Liver (tissue), 3 donors: ENCODE measurements around the gene ZKSCAN5.

Experiments
- FOXA2 ChIP-seq: IDR thresholded peaks from 2 replicates; pipeline ENCODE4 v1.6.1; 2016; ENCODE audit warnings: antibody characterized with exemption
- GABPA ChIP-seq, 2 donors: IDR thresholded peaks in 1 of 2; conservative IDR thresholded peaks in 1 of 2; 2 replicates each; pipeline ENCODE4 v1.6.1; 2016; ENCODE audit warnings: antibody characterized with exemption in 2 of 2, mild to moderate bottlenecking in 1 of 2, moderate library complexity in 1 of 2
- HNF4G ChIP-seq: IDR thresholded peaks from 2 replicates; pipeline ENCODE4 v1.6.1; 2016; ENCODE audit warnings: antibody characterized with exemption
- RAD21 ChIP-seq, 2 donors: IDR thresholded peaks; 2 replicates each; pipeline ENCODE4 v1.6.1; 2016; ENCODE audit warnings: antibody characterized with exemption in 2 of 2, mild to moderate bottlenecking in 2 of 2
- SP1 ChIP-seq: IDR thresholded peaks from 2 replicates; pipeline ENCODE4 v1.6.1; 2018; ENCODE audit warnings: antibody characterized with exemption, mild to moderate bottlenecking
- TAF1 ChIP-seq: conservative IDR thresholded peaks from 2 replicates; pipeline ENCODE4 v1.6.1; 2016; ENCODE audit warnings: antibody characterized with exemption, mild to moderate bottlenecking
- YY1 ChIP-seq: IDR thresholded peaks from 2 replicates; pipeline ENCODE4 v1.6.1; 2016; ENCODE audit warnings: antibody characterized with exemption, mild to moderate bottlenecking
- TF ChIP-seq, protein P1 (sequence below): fragments of 150-350 bp; IDR thresholded peaks from 2 replicates; pipeline ENCODE4 v1.5.1; 2017; ENCODE audit warnings: improper control_type of control experiment, low read depth, low read length; ENCODE audit not compliant: missing input control
- TF ChIP-seq, protein P2 (sequence below): IDR thresholded peaks from 2 replicates; pipeline ENCODE4 v1.6.1; 2016; ENCODE audit warnings: antibody characterized with exemption
- TF ChIP-seq, protein P3 (sequence below): IDR thresholded peaks from 2 replicates; pipeline ENCODE4 v1.6.1; 2016; ENCODE audit warnings: antibody characterized with exemption, mild to moderate bottlenecking
- TF ChIP-seq, protein P4 (sequence below): IDR thresholded peaks from 2 replicates; pipeline ENCODE4 v1.6.1; 2016; ENCODE audit warnings: antibody characterized with exemption
- donor health status: healthy.
- donor health status: healthy.

DNA sequence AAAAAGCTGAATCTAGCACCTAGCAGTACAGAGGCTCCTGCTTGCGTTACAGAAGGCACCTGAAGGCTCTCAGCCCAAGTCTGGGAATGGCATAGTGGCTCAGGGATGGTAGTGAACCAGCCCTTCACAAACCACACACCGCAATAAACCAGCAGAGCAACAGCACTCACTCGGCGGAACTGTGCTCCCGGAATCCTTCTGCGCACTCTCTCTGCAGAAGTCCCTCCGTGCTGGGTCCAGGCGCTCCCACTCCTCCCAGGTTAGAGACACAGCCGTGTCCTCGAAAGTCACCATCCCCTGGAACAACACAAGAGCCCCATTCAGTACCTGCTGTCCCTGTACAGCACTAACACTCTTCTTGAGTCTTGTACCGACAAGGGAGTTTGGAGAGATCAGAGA, 5.9 kb upstream of the ZKSCAN5 start:
- TF ChIP-seq, protein P1, sequence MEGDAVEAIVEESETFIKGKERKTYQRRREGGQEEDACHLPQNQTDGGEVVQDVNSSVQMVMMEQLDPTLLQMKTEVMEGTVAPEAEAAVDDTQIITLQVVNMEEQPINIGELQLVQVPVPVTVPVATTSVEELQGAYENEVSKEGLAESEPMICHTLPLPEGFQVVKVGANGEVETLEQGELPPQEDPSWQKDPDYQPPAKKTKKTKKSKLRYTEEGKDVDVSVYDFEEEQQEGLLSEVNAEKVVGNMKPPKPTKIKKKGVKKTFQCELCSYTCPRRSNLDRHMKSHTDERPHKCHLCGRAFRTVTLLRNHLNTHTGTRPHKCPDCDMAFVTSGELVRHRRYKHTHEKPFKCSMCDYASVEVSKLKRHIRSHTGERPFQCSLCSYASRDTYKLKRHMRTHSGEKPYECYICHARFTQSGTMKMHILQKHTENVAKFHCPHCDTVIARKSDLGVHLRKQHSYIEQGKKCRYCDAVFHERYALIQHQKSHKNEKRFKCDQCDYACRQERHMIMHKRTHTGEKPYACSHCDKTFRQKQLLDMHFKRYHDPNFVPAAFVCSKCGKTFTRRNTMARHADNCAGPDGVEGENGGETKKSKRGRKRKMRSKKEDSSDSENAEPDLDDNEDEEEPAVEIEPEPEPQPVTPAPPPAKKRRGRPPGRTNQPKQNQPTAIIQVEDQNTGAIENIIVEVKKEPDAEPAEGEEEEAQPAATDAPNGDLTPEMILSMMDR = no peak
- no peak for TF ChIP-seq TAF1
- no peak for TF ChIP-seq GABPA (IDR thresholded peaks at IDR 0.05 in 1 of 2, conservative IDR thresholded peaks at IDR 0.05 in 1 of 2)
- TF ChIP-seq, protein P2, sequence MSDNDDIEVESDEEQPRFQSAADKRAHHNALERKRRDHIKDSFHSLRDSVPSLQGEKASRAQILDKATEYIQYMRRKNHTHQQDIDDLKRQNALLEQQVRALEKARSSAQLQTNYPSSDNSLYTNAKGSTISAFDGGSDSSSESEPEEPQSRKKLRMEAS = no peak
- no peak for TF ChIP-seq YY1
- TF ChIP-seq HNF4G = no peak
- TF ChIP-seq, protein P3, sequence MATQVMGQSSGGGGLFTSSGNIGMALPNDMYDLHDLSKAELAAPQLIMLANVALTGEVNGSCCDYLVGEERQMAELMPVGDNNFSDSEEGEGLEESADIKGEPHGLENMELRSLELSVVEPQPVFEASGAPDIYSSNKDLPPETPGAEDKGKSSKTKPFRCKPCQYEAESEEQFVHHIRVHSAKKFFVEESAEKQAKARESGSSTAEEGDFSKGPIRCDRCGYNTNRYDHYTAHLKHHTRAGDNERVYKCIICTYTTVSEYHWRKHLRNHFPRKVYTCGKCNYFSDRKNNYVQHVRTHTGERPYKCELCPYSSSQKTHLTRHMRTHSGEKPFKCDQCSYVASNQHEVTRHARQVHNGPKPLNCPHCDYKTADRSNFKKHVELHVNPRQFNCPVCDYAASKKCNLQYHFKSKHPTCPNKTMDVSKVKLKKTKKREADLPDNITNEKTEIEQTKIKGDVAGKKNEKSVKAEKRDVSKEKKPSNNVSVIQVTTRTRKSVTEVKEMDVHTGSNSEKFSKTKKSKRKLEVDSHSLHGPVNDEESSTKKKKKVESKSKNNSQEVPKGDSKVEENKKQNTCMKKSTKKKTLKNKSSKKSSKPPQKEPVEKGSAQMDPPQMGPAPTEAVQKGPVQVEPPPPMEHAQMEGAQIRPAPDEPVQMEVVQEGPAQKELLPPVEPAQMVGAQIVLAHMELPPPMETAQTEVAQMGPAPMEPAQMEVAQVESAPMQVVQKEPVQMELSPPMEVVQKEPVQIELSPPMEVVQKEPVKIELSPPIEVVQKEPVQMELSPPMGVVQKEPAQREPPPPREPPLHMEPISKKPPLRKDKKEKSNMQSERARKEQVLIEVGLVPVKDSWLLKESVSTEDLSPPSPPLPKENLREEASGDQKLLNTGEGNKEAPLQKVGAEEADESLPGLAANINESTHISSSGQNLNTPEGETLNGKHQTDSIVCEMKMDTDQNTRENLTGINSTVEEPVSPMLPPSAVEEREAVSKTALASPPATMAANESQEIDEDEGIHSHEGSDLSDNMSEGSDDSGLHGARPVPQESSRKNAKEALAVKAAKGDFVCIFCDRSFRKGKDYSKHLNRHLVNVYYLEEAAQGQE = no peak
- TF ChIP-seq RAD21 (IDR thresholded peaks at IDR 0.05) = no peak
- no peak for TF ChIP-seq FOXA2
- no peak for TF ChIP-seq SP1
- TF ChIP-seq, protein P4, sequence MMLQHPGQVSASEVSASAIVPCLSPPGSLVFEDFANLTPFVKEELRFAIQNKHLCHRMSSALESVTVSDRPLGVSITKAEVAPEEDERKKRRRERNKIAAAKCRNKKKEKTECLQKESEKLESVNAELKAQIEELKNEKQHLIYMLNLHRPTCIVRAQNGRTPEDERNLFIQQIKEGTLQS = no peak
